ENCODE data around the gene LZTS2.

GRCh38 chr10:101042118-101042517 lies 42.5 kb downstream of the LZTS2 start:
- TF ChIP-seq CTCF (tag by site-specific recombination; IDR thresholded peaks at IDR 0.05) (no peak), ZNF214 (tag by site-specific recombination; IDR thresholded peaks at IDR 0.05; ENCODE audit: borderline replicate concordance) (no peak), ZNF423 (tag by site-specific recombination; IDR thresholded peaks at IDR 0.05) (no peak), SP2 (tag by site-specific recombination; IDR thresholded peaks at IDR 0.05) (no peak), ZNF660 (tag by site-specific recombination; IDR thresholded peaks at IDR 0.05) (no peak)
- TF ChIP-seq, protein P1, sequence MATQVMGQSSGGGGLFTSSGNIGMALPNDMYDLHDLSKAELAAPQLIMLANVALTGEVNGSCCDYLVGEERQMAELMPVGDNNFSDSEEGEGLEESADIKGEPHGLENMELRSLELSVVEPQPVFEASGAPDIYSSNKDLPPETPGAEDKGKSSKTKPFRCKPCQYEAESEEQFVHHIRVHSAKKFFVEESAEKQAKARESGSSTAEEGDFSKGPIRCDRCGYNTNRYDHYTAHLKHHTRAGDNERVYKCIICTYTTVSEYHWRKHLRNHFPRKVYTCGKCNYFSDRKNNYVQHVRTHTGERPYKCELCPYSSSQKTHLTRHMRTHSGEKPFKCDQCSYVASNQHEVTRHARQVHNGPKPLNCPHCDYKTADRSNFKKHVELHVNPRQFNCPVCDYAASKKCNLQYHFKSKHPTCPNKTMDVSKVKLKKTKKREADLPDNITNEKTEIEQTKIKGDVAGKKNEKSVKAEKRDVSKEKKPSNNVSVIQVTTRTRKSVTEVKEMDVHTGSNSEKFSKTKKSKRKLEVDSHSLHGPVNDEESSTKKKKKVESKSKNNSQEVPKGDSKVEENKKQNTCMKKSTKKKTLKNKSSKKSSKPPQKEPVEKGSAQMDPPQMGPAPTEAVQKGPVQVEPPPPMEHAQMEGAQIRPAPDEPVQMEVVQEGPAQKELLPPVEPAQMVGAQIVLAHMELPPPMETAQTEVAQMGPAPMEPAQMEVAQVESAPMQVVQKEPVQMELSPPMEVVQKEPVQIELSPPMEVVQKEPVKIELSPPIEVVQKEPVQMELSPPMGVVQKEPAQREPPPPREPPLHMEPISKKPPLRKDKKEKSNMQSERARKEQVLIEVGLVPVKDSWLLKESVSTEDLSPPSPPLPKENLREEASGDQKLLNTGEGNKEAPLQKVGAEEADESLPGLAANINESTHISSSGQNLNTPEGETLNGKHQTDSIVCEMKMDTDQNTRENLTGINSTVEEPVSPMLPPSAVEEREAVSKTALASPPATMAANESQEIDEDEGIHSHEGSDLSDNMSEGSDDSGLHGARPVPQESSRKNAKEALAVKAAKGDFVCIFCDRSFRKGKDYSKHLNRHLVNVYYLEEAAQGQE (tag by site-specific recombination; IDR thresholded peaks at IDR 0.05): no peak
